ENCODE measurements around the gene TFB1M. TPM values are rescaled to one million over a fixed set of nuclear protein-coding genes. Genes with fewer than 3 reads are reported as not detected.

The TFB1M gene
- total RNA-seq, 1 experiment from 2014 or later: 15.6 TPM

DNA sequence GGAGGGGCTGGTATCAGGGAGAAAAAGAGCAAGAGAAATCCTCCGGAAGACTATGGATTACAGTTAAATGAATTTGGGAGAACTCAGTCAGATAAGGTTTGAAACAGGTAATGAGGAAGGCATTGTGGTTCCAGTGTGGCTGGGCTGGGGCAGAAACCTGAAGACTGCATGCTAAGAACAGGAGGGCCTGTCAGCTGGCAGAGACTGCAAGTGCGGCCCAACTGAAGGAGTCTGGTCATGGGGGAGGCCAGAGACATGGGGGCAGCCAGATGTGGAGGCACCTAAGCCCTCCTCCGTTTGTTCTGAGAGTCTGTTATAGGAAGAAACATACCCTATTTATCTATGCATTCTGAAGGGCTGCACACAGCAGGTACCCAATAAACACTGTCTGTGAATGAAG is 16.6 kb downstream of the TFB1M start:
- no peak for DNase-seq (ENCODE audit: low spot score)

DNA sequence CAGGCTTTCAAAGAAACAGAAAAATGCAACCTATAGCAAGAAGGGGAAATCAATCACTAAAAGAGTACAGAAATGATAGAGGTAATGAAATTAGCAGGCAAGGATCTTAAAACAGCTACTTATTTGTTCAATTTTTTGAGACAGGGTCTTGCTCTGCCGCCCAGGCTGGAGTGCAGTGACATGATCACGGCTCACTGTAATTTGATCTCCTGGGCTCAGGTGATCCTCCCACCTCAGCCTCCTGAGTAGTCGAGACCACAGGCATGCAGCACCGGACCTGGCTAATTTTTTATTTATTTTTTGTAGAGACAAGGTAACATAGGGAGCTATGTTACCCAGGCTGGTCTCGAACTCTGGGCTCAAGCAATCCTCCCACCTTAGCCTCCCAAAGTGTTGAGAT is 21.6 kb downstream of the TFB1M start:
- no peak for DNase-seq (ENCODE audit: low spot score)

DNA sequence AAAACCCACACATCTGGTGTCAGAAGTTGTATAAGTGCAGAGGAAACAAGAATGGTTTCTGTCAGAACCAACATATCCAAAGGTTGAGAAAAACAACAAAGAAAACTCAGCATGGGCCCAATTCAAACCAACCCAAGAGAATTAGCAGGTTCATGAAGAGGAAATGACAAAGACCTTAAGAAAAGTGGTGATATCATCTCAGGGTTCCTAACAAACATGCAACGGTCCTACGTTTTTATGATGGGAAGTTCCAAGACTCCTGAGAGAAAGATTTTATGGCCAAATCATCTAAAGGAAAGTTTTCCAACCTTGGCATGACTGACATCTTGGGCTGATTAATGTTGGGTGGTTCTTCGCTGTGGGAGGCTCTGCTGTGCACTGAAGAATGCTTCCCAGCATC is 23.0 kb downstream of the TFB1M start:
- DNase-seq (ENCODE audit: low spot score): no peak

DNA sequence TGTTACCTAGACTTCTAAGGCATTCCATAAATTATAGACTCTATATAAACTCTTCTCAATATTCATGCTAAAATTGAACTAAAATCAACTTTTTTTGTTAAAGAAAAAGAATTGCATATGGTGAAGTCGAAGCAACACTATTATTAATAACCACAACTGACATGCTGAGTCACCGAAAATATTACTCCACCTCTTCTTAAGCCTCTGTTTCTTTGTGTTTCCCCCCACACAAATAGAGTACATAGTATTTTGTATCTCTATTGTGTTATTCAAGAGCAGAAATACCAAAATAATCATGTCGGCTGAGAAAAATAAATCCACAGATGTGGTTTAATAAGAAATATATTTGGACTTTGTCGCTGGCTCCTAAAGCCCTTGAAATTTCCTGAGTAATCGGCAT is 23.8 kb downstream of the TFB1M start:
- DNase-seq (ENCODE audit: low spot score): no peak

DNA sequence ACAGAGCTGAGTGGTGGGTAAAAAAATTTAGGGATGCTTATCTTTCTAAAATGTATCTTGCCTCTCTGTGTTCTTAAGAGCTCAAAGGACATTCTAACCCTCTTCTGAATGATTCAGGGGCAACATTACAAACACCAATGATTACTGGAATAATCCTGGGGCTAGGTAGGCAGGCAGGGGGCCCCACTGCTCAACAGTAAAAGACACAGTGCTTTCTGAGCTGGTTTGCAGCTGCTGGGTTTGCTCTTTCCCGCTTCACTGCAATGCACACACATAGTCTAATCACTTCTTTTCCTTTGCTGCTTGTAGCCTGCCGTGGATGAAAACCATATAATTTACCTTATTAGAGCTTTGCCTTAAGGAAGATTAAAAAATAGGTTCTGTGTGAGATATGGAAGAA is 26.5 kb downstream of the TFB1M start:
- no peak for DNase-seq (ENCODE audit: low spot score)

DNA sequence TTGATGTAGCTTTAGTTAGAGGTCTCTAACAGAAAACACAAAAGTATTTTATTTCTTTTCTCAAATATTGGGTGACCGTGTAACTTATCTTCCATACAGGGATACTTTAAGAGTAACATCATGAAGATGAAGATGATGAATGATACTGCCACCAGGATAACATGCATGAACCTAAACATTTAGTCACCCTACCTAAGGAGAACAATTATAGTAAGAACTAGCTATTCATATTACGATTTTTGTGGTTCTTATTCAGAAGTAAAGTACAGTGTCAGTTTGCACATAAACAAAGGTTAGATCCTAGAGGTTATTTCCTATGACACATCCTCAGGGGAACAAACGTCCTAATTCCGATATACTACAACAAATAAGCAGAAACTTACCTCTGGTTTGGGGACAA is 29.5 kb downstream of the TFB1M start:
- no peak for DNase-seq (ENCODE audit: low spot score)

DNA sequence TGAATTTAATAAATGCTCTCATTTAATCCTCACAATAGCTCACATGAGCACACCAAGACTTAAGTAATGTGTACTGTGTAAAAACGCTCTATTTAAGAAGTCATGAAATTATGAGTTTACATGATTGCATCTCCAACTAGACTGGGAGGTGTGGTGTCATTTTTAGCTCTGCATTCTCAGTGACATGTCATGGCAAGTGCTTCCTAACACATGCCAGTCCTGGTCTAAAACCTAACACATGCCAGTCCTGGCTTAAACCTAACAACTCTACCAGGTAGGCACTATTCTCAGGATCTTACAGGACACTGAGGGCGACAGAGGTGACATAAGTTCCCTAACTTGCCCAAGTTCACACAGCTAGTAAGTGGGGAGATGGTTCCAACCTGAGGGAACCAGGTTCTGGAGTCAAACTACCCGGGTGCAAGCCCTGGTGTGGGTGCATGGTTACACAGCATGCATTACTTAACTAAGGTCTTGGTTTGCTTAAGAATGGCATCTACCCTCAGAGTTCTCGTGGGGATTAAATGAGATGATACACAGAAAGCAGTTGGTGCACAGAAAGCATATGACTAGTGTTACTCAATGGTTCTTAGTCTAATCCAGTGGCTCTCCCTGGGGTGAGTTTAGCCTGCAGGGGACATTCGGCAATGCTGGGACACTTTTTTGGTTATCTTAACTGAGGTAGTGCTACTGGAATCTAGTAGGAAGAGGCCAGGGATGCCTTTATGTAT is 35.8 kb downstream of the TFB1M start:
- DNase-seq (ENCODE audit: low spot score): no peak

DNA sequence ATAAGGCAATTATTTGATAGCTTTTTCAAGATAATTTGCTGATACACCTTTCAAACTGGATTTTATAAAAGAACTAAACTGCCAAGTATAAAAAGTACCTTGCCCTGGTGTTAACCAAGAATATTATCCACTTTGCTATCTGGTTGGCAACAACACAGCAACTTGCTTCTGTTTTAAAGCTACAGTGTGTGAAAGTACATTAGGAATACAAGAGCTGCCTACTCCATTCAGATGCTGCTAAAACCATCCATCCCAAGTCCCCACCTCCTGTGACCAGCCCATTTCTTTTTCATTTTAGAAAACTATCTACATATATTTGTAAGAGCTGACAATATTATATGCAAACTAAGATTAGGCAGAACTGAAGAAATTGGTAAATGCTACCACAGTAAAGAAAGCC is 37.6 kb downstream of the TFB1M start:
- DNase-seq (ENCODE audit: low spot score): no peak

DNA sequence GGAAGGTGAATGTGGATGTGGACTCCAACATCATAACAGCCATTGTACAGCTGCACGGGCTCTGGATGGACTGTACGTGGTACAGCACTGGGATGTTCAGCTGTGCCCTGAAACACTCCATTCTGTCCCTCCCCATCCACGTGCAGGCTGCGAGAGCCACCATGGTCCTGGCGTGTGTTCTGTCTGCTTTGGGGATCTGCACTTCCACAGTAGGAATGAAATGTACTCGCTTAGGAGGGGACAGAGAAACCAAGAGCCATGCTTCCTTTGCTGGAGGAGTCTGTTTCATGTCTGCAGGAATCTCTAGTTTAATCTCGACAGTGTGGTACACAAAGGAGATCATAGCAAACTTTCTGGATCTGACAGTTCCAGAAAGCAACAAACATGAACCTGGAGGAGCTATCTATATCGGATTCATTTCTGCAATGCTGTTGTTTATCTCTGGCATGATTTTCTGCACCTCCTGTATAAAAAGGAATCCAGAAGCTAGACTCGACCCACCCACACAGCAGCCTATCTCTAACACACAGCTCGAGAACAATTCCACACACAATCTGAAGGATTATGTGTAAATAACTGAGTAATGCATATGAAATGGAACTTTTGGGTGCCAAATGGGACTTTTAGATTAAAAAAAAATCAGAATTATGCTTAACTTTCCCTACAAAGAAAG is 38.3 kb downstream of the TFB1M start:
- no peak for DNase-seq (ENCODE audit: low spot score)

DNA sequence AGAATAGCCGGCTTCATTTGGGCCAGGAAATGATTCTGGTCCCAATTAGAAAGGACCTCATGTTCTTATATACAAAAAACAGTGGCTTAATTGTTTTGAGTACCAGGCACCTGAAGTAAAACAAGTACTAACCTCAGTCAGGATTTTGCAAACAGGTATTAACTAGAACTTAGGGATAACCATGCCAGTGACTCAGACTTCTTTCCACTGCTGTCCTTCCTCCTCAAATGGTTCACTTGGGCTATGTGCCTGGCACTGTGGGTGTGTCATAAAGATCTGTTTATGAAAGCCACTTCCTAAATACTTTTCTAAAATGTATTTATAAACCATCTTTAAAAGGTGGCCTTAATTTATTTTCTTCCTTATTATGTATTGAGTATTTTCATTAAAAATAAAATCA is 39.8 kb downstream of the TFB1M start:
- peak; percentile 10 for DNase-seq (ENCODE audit: low spot score)

DNA sequence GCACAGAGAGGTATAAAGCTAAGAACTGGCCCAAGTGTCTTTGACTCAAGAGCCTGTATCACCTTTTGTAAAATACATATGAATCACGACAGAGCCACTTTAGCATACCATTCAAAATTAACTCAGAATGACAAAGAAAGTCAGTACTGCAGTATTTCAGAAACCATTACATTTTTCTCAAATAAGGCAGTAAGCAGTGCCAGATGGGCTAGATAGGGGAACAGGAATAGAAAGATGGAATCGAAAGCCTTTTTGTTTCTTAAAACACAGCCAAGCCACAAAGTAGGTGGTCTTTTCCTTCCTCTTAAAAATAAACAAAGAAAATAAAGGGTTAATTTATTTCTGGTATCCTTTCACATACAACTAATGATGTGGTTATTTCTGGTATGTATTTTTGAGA is 40.2 kb downstream of the TFB1M start:
- no peak for DNase-seq (ENCODE audit: low spot score)

DNA sequence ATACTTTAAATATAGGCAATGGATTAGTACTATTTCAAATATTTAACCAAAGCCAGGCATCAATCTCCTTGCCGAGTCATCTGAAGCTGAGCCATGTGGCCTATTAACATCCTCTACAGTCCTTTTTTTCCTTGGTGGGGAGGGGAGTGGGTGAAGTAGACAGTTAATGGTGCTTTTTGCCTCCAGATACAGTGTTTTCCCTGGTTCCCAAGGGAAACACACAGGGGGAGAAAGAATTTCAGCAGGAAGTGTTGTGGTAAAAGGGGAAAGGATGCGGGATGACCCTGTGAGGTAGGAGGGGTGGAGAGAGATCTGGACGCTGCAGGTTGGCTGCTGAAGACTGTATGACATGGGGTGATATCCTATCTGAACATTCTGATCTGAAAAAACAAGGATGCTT is 40.9 kb downstream of the TFB1M start:
- peak; percentile 49 for DNase-seq (ENCODE audit: low spot score)

DNA sequence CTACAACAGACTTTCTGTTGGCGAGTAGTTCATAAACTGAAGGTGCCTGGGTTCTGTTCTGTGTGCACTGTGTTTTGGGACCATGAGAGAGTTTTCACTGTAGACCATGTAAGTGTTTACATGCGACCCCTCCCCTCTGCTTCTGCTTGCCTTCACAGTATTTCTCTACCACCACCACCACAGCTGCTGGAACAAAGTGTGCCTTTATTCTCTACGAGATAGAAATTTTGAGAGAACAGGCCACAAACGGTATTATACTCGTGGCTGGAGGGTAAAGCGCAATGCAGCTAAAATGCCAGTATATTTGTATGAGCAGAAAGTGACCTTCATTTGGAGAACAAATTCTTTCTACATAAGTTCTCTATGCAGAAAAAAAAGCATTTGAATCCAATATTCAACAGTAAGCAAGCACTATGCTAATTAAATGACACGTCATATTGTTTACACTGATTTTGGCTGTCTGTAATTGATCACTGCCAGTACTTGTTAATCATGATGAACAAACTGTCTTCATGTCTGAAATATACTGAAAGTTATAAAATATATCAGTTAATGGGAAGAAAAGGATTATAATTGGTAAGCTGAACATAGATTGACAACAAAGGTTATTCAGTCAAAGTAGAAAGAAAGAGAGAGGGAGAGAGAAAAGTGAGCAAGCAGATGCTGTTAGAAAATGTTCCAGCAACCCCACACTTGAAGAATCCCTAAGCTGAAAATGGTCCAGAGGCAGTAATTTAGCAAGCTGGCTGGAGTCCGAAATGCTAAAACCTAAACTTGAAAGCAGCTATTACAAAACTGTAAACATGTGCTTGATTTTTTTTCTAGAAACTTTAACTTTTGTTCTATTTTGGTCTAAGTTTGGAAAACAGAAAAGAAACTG is 41.7 kb downstream of the TFB1M start:
- no peak for DNase-seq (ENCODE audit: low spot score)

DNA sequence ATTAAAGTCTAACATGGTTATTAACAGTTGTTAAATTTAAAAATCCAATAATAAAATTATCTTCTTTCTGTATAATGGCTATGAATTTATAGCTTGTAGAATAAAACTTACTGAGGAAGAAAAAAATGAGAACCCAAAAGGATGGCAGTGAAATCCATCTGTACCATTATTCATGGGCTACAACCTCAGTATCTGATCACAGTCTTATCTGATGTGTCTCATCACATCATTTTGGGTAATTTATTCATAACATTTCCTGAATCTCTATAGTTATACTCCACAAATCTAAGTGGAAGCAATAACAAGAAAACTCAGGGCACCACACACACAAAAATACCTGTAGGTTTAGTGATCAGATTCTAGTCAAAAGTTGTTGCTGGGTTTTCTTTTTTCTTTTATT is 43.1 kb downstream of the TFB1M start:
- no peak for DNase-seq (ENCODE audit: low spot score)

DNA sequence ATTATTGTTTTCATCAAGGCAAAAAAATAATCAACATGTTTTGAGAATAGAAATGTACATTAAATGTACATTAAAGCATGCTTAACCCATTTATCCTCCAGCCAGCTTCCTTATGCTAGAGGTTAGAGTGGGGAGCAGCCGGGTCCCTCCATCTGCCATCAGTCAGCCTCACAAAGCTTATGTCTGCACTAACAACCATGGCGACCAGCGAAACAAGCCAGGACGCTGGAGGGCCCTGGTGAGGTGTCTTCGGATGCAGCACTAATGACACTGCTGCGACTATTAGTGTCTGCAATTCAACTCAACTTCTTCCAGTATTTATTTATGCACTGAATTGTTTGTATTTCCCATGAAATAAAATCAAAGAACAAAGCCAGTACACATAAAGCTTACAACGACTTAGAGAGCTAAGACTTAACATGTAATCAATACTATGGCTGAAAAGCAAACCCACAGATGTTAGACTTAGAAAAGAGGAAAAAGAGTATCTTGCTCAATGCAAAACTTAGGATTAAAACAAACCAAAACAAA is 43.7 kb downstream of the TFB1M start:
- no peak for DNase-seq (ENCODE audit: low spot score)

DNA sequence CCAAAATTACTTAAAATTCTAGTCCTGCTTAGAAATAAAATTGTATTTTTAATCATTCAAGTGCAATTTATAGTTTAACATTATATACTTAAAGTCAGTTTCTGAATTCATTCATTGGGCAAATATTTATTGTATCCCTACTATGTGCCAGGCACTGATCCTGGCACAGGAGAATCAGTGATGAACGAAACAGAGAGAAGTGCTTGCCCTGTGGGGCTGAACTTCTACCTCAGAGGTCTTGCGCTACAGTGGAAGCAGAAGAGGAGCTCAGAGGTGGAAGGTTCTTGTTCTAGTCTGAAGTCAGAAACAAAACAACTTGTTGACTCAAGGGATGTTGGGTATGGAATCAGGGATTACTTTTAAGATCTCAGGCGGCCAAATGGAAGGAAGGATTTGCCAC is 44.5 kb downstream of the TFB1M start:
- no peak for DNase-seq (ENCODE audit: low spot score)

DNA sequence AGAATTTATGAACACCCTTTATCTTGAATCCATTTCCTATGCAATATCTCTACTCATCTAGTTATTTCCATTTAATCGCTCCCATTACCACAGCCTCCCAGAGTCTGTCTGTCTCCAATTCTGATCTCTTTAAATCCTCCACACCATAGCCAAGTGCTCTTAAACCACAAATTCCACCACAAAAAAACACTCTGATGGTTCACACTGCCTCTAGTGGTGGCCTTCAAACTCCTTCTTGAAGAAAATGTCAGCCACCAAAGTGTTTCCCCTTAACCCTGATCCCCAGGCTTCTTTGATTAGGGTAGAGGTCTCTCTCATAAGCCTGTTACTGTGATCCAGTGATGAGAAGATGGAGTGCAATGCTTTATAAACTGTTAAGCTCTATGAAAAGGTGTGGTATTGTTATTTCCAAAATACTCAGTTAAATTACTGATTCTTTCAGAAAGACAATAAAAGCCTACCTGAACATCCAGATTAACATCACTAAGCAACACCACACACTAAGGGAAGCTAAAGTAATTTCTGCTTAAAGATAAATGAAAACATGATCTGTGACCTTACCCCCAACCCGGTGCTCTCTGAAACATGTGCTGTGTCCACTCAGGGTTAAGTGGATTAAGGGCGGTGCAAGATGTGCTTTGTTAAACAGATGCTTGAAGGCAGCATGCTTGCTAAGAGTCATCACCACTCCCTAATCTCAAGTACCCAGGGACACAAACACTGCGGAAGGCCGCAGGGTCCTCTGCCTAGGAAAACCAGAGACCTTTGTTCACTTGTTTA is 46.0 kb downstream of the TFB1M start:
- DNase-seq (ENCODE audit: low spot score): peak; percentile 41

DNA sequence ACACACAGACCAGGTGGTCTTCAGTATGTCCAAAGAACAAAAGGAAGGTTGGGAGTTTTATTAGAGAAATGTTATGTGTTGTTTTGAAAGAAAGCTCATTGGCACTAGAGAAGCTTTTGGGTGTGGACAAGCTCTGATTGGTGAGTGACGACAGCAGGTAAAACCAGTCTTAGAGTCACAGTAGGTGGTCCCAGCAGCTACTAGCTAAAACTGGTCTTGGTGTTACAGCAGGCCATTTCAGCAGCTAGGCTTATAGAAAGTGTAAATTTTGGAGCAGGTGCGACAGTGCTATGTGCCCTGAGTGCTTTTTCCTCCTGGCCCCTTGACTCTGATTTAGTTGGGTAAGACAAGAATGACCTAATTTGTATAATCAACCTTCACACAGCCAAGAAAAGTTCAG is 46.9 kb downstream of the TFB1M start:
- DNase-seq (ENCODE audit: low spot score): no peak

DNA sequence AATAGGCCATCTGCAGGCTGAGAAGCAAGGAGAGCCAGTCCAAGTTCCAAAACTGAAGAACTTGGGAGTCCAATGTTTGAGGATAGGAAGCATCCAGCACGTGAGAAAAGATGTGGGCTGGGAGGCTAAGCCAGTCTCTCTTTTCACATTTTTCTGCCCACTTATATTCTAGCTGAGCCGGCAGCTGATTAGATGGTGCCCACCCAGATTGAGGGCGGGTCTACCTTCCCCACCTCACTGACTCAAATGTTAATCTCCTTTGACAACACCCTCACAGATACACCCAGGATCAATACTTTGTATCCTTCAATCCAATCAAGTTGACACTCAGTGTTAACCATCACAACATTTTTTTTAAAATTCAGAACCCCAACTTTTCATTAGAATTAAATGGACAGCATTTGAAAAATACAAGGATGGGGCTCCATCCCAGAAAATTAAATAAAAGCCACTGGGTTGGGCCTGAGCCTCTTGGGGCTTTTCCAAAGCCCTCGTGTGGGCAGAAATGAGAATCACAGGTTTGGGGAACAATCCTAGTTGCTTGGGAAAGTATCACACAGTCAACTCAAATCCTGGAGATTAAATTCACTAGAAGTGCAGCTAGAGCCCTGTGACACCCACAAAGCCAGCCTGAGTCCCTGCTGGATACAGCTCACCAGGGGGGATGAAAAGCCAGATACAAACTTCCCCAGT is 48.3 kb downstream of the TFB1M start:
- DNase-seq (ENCODE audit: low spot score): no peak

DNA sequence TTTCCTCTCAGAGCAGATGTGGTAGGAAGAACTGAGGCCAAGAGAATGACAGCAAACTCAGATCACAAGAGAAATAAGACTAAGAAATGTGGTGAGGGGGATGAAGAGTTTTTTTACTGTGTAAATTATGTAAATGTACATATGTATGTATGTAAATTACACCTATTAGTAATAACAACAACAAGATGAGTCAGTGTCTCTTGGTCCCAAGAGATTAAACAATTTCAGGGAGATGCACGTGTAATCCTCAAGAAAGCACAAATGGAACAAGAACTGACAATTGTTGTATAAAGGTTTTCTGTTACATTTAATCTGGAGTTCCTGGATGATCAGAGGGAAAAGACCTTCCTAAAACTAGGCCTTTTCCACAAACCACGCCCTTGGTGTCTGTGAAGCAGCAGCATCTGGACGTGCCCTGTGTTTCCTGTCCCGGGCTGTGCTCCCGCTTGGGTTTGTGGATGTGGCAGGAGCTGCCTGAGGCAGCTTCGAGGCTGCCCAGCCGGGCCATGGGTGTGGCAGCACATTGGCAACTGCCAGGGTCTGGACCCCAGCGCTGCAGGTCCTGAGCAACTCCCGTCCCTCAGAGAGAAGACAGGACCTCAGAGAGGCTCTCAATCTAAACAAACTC is 49.5 kb downstream of the TFB1M start:
- DNase-seq (ENCODE audit: low spot score): no peak

Measured in H4 (cell line).